ENCODE measurements around the gene RAMP2.

DNA sequence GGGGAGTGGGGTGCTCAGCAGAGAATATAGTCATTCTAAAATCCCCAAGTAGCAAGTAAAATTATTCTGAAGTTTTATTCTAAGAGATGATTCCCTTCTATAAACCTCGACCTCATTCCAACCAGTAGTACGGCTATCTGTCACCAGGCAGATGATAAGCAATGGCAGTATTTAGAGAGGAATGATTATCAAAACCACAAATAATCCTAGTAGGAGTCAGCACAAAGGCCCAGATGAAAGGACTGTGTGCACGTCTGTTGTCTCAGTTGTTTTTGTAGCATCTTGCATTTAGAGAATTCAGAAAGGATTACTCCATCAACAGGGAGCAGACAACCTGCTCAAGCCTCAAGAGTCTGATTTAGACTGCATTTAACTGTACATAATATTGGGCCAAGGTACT is 37.4 kb upstream of the RAMP2 start:
- TF ChIP-seq, protein P1, sequence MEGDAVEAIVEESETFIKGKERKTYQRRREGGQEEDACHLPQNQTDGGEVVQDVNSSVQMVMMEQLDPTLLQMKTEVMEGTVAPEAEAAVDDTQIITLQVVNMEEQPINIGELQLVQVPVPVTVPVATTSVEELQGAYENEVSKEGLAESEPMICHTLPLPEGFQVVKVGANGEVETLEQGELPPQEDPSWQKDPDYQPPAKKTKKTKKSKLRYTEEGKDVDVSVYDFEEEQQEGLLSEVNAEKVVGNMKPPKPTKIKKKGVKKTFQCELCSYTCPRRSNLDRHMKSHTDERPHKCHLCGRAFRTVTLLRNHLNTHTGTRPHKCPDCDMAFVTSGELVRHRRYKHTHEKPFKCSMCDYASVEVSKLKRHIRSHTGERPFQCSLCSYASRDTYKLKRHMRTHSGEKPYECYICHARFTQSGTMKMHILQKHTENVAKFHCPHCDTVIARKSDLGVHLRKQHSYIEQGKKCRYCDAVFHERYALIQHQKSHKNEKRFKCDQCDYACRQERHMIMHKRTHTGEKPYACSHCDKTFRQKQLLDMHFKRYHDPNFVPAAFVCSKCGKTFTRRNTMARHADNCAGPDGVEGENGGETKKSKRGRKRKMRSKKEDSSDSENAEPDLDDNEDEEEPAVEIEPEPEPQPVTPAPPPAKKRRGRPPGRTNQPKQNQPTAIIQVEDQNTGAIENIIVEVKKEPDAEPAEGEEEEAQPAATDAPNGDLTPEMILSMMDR (conservative IDR thresholded peaks at IDR 0.05; ENCODE audit: low read depth in 2 of 2): no peak
- TF ChIP-seq EZH2phosphoT487 (IDR thresholded peaks at IDR 0.05; ENCODE audit: unreplicated experiment) (no peak), EZH2 (IDR thresholded peaks at IDR 0.05; ENCODE audit: low read depth, unreplicated experiment) (no peak), POLR2AphosphoS5 (IDR thresholded peaks at IDR 0.05; ENCODE audit: low read depth) (no peak)
- TF ChIP-seq, protein P2, sequence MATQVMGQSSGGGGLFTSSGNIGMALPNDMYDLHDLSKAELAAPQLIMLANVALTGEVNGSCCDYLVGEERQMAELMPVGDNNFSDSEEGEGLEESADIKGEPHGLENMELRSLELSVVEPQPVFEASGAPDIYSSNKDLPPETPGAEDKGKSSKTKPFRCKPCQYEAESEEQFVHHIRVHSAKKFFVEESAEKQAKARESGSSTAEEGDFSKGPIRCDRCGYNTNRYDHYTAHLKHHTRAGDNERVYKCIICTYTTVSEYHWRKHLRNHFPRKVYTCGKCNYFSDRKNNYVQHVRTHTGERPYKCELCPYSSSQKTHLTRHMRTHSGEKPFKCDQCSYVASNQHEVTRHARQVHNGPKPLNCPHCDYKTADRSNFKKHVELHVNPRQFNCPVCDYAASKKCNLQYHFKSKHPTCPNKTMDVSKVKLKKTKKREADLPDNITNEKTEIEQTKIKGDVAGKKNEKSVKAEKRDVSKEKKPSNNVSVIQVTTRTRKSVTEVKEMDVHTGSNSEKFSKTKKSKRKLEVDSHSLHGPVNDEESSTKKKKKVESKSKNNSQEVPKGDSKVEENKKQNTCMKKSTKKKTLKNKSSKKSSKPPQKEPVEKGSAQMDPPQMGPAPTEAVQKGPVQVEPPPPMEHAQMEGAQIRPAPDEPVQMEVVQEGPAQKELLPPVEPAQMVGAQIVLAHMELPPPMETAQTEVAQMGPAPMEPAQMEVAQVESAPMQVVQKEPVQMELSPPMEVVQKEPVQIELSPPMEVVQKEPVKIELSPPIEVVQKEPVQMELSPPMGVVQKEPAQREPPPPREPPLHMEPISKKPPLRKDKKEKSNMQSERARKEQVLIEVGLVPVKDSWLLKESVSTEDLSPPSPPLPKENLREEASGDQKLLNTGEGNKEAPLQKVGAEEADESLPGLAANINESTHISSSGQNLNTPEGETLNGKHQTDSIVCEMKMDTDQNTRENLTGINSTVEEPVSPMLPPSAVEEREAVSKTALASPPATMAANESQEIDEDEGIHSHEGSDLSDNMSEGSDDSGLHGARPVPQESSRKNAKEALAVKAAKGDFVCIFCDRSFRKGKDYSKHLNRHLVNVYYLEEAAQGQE (IDR thresholded peaks at IDR 0.05; ENCODE audit: unreplicated experiment): no peak
